A549 (cell line): ENCODE results near the gene SLC17A9.

Experiments used
- HMGXB4 ChIP-seq: fragments of 250-450 bp; sonication (Bioruptor Pico); IDR thresholded peaks from 2 replicates; pipeline ENCODE4 v1.5.0; 2021; ENCODE audit warnings: mild to moderate bottlenecking, moderate library complexity, borderline replicate concordance
- JUN ChIP-seq, 2 experiments: fragments of >200 bp; sonication (Bioruptor Twin); formaldehyde crosslinking; IDR thresholded peaks; 2 replicates in 1 of 2; 3 replicates in 1 of 2; pipeline ENCODE4 v1.6.1; 2016 to 2017
- KDM1A ChIP-seq: fragments of 200-600 bp; sonication (generic); IDR thresholded peaks from 2 replicates; pipeline ENCODE4 v1.6.1; 2016; ENCODE audit warnings: low read depth, mild to moderate bottlenecking
- POLR2A ChIP-seq: IDR thresholded peaks from 2 replicates; pipeline ENCODE4 v1.6.1; 2012; ENCODE audit warnings: mild to moderate bottlenecking, low read length
- RAD21 ChIP-seq, 2 experiments: fragments of >200 bp in 1 of 2; sonication (Bioruptor Twin) in 1 of 2; formaldehyde crosslinking in 1 of 2; IDR thresholded peaks in 1 of 2; conservative IDR thresholded peaks in 1 of 2; 2 replicates in 1 of 2; 3 replicates in 1 of 2; pipeline ENCODE4 v1.6.1; 2012 to 2018; ENCODE audit warnings: inconsistent platforms in 1 of 2

- TF ChIP-seq POLR2A (no peak), RAD21 (conservative IDR thresholded peaks at IDR 0.05 in 1 of 2, IDR thresholded peaks at IDR 0.05 in 1 of 2) (no peak), HMGXB4 (CRISPR knock-in tag) (no peak), KDM1A (no peak), JUN (IDR thresholded peaks at IDR 0.05) (no peak)
Observed at GRCh38 chr20:62942456-62942855, 10.1 kb upstream of the SLC17A9 start.
